K562 (cell line): Measurements from ENCODE around the gene PYGB. TPM values are rescaled to one million over a fixed set of nuclear protein-coding genes. Genes with fewer than 3 reads are reported as not detected.

Experiments
- BMI1 ChIP-seq: fragments of 150-350 bp; IDR thresholded peaks from 2 replicates; pipeline ENCODE4 v1.6.1; 2014; ENCODE audit warnings: low read length
- COPS2 ChIP-seq: fragments of 450-650 bp; conservative IDR thresholded peaks from 2 replicates; pipeline ENCODE4 v1.6.1; 2016; ENCODE audit warnings: mild to moderate bottlenecking, moderate library complexity
- CREBBP ChIP-seq: IDR thresholded peaks from one replicate; pipeline ENCODE4 v1.6.1; 2012; ENCODE audit warnings: low read depth, mild to moderate bottlenecking, control low read depth, inconsistent platforms, low read length
- KHSRP ChIP-seq: fragments of 450-650 bp; IDR thresholded peaks from 2 replicates; pipeline ENCODE4 v1.6.1; 2017
- L3MBTL2 ChIP-seq: fragments of 450-650 bp; IDR thresholded peaks from 2 replicates; pipeline ENCODE4 v1.6.1; 2016; ENCODE audit warnings: mild to moderate bottlenecking, moderate library complexity
- MEF2D ChIP-seq: conservative IDR thresholded peaks from 2 replicates; pipeline ENCODE4 v1.6.1; 2016; ENCODE audit warnings: low read depth, missing genetic modification characterization, missing compliant biosample characterization
- MEIS2 ChIP-seq: fragments of 450-650 bp; IDR thresholded peaks from 2 replicates; pipeline ENCODE4 v1.6.1; 2014; ENCODE audit warnings: mild to moderate bottlenecking; ENCODE audit not compliant: partially characterized antibody
- PCBP2 ChIP-seq: fragments of 200-400 bp; formaldehyde crosslinking; IDR thresholded peaks from 2 replicates; pipeline ENCODE4 v1.6.1; 2018; ENCODE audit warnings: low read length, low read depth, mild to moderate bottlenecking, moderate library complexity; ENCODE audit not compliant: poor library complexity, severe bottlenecking
- RB1 ChIP-seq: fragments of 450-650 bp; IDR thresholded peaks from 2 replicates; pipeline ENCODE4 v1.6.1; 2017; ENCODE audit warnings: low read depth, mild to moderate bottlenecking
- SIN3B ChIP-seq: fragments of 450-650 bp; IDR thresholded peaks from 2 replicates; pipeline ENCODE4 v1.6.1; 2017; ENCODE audit warnings: low read depth, mild to moderate bottlenecking, moderate library complexity
- SREBF2 ChIP-seq: sonication (generic); formaldehyde crosslinking; IDR thresholded peaks from 2 replicates; pipeline ENCODE4 v1.4.0; 2020; ENCODE audit warnings: mild to moderate bottlenecking, missing genetic modification reagents
- ZNF175 ChIP-seq: fragments of 200-800 bp; sonication (Bioruptor generic); IDR thresholded peaks from 2 replicates; pipeline ENCODE4 v1.6.1; 2016; ENCODE audit warnings: low read depth, mild to moderate bottlenecking, missing genetic modification characterization, missing compliant biosample characterization
- ZNF431 ChIP-seq: sonication (generic); formaldehyde crosslinking; IDR thresholded peaks from 2 replicates; pipeline ENCODE4 v1.8.0; 2022; ENCODE audit warnings: mild to moderate bottlenecking, missing genetic modification reagents
- ZNF584 ChIP-seq: fragments of 200-800 bp; sonication (Bioruptor generic); IDR thresholded peaks from 2 replicates; pipeline ENCODE4 v1.6.1; 2016; ENCODE audit warnings: low read depth, mild to moderate bottlenecking, missing genetic modification characterization, missing compliant biosample characterization
- ZNF589 ChIP-seq: fragments of 200-800 bp; sonication (Bioruptor generic); IDR thresholded peaks from 2 replicates; pipeline ENCODE4 v1.6.1; 2016; ENCODE audit warnings: low read depth, missing genetic modification characterization, missing compliant biosample characterization
- ZNF717 ChIP-seq: fragments of 250-450 bp; sonication (Bioruptor Pico); IDR thresholded peaks from 2 replicates; pipeline ENCODE4 v1.5.0; 2021
- ZNF780A ChIP-seq: fragments of 250-450 bp; sonication (Bioruptor Pico); IDR thresholded peaks from 2 replicates; pipeline ENCODE4 v1.5.0; 2021; ENCODE audit warnings: mild to moderate bottlenecking
- polyA plus RNA-seq, 8 experiments: library from polyadenylated mRNA; depleted of rRNA in 4 of 8; stranded (reverse) in 5 of 8; unstranded in 3 of 8; fragments of >200 nt; fragmentation: Nextera tagmentation in 2 of 8; fragmentation: Illumina TruSeq in 1 of 8; extraction: Ambion mirVana in 2 of 8; extraction: Trizol in 1 of 8; gene quantifications; 2 replicates each; pipeline versions ENCODE4 v1.2.1 to v1.2.3, GENCODE V29; 2011 to 2014; ENCODE audit warnings: inconsistent platforms in 1 of 8, missing spikeins in 1 of 8
- total RNA-seq, 7 experiments: library from RNA; depleted of rRNA in 6 of 7; stranded (reverse); fragments of >200 nt in 6 of 7; fragmentation: Illumina TruSeq in 2 of 7; extraction: Trizol in 2 of 7; gene quantifications; 2 replicates each; pipeline versions ENCODE4 v1.2.1 to v1.2.3, GENCODE V29; 2011 to 2021; ENCODE audit warnings: low replicate concordance in 1 of 7
- TF ChIP-seq, protein P1 (sequence below): fragments of 250-450 bp; sonication (Bioruptor Pico); IDR thresholded peaks from 2 replicates; pipeline ENCODE4 v1.5.0; 2020; ENCODE audit warnings: mild to moderate bottlenecking
- TF ChIP-seq, protein P2 (sequence below): fragments of 250-450 bp; sonication (Bioruptor Pico); IDR thresholded peaks from 2 replicates; pipeline ENCODE4 v1.4.0; 2020; ENCODE audit warnings: mild to moderate bottlenecking, moderate library complexity
- TF ChIP-seq, protein P3 (sequence below): fragments of 450-650 bp; conservative IDR thresholded peaks from 2 replicates; pipeline ENCODE4 v1.6.1; 2016; ENCODE audit warnings: missing genetic modification characterization, low read depth, mild to moderate bottlenecking, missing compliant biosample characterization, moderate library complexity
- TF ChIP-seq, protein P4 (sequence below), 2 experiments: fragments of 450-650 bp; IDR thresholded peaks; 2 replicates each; pipeline ENCODE4 v1.6.1; 2016

The PYGB gene
- total and polyA plus RNA-seq, 9 of the 15 experiments (the other 6 are each of a cell fraction or from before 2014, with no cell fraction given): 0.34 to 18.0 (median 9.8) TPM

DNA sequence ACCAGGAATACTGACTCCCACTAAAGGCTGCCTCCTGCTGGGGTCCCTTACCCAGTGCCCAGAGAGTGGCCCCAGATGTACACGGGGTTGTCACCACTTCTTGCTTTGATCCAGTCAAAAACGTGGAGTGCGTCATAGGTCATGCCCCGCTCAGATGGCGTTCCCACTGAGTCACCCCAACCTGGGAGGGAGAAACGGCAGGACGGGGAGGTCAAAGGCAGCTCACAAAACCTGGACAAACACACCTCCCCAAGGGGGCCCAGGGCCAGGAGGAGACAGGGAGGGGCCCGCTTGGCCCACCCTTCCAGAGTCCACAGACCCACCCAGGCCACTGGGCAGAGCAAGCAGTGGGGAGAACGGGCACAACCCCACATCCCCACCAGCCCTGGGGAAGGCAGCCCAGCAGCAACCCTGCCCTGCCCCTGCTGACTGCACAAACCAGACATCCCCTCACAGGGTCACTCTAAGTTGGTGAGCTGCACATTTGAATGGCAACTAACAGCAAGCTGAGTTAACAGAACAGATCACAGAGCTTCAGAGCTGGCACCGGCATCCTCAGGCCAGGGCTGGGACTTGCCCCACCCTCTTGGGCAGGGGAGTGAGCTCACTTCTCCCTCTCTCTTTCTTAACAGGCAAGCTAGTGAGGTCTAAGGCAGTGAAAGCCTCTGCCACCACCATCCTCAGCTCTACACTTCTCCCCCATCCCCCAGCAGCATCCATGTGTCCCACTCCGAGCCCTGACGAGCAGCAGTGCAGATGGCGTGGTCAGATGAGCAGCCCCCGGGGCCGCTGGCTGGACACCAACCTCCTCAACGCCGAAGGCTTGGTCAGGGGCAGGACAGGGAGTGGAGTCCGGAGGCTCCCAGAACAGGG lies 61.7 kb downstream of the PYGB start (continued):
- TF ChIP-seq, protein P1, sequence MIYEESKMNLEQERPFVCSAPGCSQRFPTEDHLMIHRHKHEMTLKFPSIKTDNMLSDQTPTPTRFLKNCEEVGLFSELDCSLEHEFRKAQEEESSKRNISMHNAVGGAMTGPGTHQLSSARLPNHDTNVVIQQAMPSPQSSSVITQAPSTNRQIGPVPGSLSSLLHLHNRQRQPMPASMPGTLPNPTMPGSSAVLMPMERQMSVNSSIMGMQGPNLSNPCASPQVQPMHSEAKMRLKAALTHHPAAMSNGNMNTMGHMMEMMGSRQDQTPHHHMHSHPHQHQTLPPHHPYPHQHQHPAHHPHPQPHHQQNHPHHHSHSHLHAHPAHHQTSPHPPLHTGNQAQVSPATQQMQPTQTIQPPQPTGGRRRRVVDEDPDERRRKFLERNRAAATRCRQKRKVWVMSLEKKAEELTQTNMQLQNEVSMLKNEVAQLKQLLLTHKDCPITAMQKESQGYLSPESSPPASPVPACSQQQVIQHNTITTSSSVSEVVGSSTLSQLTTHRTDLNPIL (CRISPR knock-in tag): no peak
- TF ChIP-seq KHSRP (no peak), SREBF2 (CRISPR knock-in tag) (no peak), COPS2 (no peak), ZNF780A (CRISPR knock-in tag) (no peak), ZNF431 (CRISPR knock-in tag) (no peak), ZNF589 (CRISPR knock-in tag) (peak; percentile 64), RB1 (no peak), L3MBTL2 (no peak), MEF2D (tag) (no peak), MEIS2 (no peak), ZNF717 (CRISPR knock-in tag) (no peak), CREBBP (no peak), PCBP2 (no peak), SIN3B (no peak), ZNF175 (CRISPR knock-in tag) (0 out of 2 replicates have a peak, but pooled peaks have one; percentile 8), BMI1 (no peak), ZNF584 (CRISPR knock-in tag) (0 out of 2 replicates have a peak, but pooled peaks have one; percentile 27)
- TF ChIP-seq, protein P2, sequence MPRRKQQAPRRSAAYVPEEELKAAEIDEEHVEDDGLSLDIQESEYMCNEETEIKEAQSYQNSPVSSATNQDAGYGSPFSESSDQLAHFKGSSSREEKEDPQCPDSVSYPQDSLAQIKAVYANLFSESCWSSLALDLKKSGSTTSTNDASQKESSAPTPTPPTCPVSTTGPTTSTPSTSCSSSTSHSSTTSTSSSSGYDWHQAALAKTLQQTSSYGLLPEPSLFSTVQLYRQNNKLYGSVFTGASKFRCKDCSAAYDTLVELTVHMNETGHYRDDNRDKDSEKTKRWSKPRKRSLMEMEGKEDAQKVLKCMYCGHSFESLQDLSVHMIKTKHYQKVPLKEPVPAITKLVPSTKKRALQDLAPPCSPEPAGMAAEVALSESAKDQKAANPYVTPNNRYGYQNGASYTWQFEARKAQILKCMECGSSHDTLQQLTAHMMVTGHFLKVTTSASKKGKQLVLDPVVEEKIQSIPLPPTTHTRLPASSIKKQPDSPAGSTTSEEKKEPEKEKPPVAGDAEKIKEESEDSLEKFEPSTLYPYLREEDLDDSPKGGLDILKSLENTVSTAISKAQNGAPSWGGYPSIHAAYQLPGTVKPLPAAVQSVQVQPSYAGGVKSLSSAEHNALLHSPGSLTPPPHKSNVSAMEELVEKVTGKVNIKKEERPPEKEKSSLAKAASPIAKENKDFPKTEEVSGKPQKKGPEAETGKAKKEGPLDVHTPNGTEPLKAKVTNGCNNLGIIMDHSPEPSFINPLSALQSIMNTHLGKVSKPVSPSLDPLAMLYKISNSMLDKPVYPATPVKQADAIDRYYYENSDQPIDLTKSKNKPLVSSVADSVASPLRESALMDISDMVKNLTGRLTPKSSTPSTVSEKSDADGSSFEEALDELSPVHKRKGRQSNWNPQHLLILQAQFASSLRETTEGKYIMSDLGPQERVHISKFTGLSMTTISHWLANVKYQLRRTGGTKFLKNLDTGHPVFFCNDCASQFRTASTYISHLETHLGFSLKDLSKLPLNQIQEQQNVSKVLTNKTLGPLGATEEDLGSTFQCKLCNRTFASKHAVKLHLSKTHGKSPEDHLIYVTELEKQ (CRISPR knock-in tag): no peak
- TF ChIP-seq, protein P3, sequence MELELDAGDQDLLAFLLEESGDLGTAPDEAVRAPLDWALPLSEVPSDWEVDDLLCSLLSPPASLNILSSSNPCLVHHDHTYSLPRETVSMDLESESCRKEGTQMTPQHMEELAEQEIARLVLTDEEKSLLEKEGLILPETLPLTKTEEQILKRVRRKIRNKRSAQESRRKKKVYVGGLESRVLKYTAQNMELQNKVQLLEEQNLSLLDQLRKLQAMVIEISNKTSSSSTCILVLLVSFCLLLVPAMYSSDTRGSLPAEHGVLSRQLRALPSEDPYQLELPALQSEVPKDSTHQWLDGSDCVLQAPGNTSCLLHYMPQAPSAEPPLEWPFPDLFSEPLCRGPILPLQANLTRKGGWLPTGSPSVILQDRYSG: no peak
- TF ChIP-seq, protein P4, sequence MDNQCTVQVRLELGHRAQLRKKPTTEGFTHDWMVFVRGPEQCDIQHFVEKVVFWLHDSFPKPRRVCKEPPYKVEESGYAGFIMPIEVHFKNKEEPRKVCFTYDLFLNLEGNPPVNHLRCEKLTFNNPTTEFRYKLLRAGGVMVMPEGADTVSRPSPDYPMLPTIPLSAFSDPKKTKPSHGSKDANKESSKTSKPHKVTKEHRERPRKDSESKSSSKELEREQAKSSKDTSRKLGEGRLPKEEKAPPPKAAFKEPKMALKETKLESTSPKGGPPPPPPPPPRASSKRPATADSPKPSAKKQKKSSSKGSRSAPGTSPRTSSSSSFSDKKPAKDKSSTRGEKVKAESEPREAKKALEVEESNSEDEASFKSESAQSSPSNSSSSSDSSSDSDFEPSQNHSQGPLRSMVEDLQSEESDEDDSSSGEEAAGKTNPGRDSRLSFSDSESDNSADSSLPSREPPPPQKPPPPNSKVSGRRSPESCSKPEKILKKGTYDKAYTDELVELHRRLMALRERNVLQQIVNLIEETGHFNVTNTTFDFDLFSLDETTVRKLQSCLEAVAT (IDR thresholded peaks at IDR 0.05): no peak
